SHP77 treated with DMSO at 0.1 percent for 48 hours (cell line): ENCODE results near the gene FOXB2.
"Not testable (repeated sequence)": the region's sequence is repeated elsewhere in the genome, so short reads cannot be mapped to it uniquely, and the experiment has no call there.

ENCODE experiments used
- DNase-seq: peaks from one replicate; lab custom pipeline; 2025; lab: John Stamatoyannopoulos, UW

The FOXB2 gene

DNA sequence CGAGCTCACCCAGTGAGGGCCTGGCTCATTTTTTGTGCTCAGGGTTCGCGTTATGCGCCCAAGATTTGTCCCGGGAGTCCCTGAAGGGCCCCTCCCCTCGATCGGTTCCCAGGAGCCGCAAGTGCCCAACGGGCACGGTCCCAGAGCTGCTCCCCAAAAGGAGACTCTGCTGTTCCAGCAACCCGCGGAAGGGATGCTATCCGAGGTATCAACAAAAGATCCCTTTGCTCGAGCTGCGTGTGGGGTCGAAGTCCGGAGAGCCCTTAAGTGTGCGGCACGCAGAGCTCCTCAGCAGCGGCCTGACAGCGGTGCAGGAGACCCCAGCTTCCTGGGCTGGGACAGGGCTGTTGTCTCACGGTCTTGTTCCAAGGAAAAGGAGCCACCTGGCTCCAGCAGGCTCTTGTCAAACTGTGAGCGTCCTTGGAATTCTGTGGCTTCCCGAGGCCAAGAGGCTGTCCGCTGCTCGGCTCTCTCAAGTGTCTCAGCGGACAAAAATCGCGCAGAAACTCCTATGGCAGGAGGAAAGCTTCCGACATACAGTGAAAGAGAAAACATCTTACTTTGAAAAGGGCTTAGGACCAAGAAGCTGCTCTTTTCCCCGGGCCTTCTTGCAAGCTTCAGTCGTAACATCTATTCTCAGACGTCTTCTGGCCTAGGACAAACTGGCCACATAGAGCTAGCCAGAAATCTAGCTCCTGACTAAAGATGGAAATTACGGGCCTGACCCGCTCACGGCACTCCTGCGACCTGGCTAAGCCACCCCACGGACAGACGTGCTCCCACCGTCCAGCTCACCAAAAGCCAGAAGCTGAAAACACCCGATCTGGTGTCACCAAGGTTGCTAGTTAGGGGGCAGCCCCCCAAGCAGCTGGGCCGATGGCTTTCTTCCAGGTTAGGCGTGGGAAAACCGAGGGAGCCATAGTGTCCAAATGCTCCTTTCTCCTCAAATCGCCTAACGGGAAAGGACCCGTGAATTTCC lies 2.6 kb upstream of the FOXB2 start:
- no peak for DNase-seq

DNA sequence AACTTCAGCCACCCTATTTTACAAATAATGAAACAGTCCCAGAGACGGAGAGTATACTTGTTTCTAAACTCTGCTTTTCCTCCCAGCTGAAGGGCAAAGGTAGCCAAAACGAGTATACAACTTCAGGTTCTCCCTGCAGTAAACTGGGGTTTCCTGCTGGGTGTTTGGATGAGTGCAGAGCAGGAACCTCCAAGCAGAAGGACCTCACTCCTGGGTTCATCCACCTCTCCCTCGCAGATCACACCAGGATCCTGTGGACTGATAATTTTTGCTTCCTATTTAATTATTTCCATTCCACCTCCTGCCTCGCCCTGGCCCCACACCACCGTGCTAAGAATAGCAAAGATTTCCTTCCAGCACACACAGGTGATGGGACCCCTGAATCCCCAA lies 2.0 kb upstream of the FOXB2 start:
- no peak for DNase-seq

DNA sequence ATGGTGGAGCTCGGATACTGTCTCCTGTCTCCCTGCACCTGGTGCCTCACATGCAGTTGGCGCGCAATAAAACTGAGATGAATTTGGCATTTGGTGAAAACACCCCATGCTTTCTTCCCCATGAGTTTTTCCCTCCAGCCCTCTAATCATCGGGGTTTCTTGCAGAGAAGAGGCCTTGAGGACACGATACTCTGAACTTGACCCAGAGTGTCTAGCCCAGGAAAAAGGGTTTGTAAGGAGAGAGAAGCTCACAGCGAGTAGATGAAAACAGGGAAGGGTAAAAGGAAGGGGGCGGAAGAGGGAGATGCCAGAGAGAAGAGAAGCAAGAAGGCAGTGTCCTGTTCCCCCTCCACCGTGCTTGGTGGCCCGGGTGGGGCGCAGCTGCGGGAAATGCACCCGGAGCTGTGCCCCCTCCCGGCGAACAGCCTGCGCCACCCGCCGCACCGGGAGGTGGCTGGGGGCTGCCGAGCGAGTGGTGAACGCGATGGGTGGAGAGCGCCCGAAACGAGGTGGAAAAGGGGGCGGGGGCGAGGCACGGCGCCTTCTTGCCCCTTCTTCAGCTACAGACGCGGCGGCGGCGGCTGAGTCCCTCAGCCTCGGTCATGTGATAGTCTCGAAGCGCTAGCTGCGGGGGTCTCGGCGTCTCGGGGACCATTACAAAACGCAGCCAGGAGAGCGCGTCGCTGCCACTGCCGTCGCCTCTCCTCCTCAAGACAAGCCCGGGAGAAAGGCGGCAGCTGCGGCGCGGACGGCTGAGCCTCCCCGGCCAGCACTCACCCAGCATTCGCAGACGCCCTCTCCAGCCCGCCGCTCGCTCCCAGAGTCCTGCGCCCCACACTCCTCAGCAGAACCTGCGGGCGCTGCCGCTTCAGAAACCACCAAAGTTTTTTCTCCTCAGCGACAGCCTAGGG lies 1.1 kb upstream of the FOXB2 start:
- no peak for DNase-seq

DNA sequence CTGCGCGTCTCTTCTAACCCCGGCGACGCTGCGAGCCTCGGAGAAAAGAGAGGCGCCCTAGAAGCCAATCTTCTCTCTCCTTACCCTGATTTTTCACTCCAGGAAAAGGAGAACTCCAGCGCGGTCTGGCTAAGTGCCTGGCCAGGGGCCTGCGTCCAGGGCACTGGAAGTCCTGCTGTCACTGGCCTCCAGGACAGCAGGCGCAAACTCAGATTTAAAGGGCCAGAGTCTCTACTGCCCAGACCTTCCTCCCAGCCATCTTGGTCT lies 553 bp upstream of the FOXB2 start:
- no peak for DNase-seq

DNA sequence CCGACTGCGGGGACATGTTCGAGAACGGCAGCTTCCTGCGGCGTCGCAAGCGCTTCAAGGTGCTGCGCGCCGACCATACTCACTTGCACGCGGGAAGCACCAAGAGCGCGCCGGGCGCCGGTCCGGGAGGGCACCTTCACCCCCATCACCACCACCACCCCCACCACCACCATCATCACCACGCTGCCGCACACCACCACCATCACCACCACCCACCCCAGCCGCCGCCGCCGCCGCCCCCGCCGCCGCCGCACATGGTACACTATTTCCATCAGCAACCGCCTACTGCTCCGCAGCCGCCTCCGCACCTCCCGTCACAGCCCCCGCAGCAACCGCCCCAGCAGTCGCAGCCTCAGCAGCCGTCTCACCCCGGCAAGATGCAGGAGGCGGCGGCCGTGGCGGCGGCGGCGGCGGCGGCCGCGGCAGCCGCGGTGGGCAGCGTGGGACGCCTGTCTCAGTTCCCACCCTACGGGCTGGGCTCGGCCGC lies 514 bp downstream of the FOXB2 start:
- DNase-seq = no peak

DNA sequence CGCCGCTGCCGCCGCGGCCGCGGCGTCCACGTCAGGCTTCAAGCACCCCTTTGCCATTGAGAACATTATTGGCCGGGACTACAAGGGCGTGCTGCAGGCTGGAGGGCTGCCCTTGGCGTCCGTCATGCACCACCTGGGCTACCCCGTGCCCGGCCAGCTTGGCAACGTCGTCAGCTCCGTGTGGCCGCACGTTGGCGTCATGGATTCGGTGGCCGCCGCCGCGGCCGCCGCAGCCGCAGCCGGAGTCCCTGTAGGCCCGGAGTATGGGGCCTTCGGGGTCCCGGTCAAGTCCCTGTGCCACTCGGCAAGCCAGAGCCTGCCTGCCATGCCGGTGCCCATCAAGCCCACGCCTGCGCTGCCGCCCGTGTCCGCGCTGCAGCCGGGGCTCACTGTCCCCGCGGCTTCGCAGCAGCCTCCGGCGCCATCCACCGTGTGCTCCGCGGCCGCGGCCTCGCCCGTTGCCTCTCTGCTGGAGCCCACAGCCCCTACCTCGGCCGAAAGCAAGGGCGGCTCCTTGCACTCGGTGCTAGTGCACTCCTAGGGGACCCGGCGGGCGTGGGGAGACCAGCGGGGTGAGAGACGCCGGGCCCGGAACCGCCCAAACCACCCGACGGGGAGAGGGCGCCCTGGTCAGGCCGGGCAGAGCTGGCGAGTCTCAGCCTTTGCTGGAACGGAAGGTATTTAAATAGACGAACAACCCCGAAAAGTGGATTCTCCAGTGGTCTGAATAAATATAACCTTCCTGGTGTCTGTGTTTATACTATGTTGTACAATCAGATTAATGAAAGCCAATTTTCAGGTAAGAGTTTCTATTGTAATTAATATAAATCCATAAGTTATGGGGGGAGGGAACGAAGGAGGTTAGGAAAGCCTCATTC lies 1.2 kb downstream of the FOXB2 start:
- DNase-seq = no peak

DNA sequence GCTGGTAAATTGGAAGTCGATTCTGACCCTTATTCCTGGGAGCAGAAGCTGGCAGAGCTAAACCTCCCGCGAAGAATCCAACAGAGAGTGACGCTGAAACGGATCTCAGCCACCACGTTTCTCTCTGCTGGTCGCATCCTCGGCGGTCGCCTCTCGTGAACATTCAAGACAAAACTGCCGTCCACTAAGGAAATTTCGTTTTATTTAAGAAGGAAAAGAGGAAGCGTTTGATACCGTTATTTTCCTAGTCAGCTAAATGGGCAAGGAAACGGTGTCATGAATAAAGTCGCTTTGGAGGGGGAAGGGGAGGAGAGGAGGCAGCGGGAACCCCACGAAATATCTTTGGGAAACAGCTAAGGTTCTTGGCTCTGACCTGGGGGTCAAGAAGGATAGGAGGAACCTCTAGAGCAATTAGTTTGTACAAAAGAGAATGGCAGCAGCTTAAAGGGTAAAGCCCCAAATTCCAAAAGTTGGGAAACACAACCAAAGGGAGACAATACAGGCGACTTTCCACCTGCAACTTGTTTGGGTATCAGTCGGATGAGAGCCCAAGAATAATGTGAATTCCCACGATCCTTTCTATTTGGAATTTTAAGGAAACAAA lies 1.9 kb downstream of the FOXB2 start:
- DNase-seq = no peak

DNA sequence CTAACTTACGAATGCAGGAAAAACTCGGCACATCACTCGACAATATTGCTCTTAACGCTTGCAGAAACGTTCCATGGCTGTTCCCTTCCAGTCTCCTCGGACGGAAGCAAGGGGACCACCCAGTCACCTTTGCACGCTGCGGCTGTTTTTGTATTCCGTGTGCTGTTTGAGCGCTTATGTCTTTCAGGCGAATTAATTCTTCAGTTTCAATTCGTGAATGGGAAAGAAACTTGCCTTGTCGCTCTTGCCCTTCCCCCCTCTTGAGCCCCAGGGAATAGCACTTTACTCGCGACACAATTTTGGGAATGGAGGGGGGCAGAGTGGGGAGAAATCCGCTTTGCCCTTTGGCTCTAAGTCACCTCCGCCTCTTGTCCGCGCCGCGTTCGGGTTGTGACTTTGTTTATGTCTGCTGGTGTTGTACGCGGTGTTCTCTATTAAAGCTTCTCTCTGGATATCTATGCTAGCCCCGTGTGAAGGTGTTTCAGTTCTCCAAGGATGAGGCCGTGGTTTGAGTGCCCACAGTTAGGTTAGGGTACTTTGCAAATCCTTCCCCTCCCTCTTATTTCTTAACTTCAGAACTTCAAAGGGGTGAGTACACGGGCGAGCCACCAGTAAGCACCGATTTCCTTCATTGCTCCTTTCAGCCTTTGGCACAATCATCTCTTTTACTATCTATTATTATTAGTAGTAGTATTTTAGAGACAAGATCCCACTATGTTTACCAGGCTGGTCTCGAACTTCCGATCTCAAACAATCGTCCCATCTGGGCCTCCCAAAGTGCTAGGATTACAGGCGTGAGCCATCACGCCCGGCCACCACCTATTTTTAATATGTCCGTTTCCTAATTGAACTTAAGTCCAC lies 2.7 kb downstream of the FOXB2 start:
- no peak for DNase-seq

DNA sequence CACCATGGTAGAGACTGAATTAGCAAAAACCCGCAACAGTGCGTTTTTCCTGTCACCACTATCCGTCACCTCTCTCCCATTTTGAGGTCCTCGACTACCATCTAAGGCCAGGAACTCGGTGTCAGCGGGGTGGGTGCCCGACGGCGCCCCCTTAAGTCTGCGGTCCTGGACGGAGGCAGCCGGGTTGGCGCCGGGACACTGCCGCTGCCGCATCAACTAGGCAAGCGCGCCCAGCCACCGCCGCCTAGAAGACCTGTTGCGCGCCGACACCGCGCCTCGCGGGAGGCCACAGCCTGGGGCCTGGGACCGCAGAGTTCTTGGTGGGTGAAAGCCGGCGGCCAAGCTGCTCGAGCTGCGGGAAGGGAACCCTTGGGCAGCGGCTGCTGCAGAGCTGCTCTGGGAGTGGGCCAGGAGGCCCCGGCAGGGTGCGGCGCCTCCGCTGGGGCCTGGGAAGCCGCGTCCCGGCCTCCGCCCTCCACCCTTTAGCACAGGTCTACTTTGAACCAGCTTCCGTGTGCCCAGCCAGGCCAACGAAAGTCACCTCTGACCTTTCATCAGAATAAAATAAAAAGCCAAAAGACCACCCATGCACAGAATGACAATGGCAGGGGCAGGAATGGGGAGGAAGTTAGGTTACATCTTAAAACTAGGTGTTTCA lies 3.5 kb downstream of the FOXB2 start:
- no peak for DNase-seq

DNA sequence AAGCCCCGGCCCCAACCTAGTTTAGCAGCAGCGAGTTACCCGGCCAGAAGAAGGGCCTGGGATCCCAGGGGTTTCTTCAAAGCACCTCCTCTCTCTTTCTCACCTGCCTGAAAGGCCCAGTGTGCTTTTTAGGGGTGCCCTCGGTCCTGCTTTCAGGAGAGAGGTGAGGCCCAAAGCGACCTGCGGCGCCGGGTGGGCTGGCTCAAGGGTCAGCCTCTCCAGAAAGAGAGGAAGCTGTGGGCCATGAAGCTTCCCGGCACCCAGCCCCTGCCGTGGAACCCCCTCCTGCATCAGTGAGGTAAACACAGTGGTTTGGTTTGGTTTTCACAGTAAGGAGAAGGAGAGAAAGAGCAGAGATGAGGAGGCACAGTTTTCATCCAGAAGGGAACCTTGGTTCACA lies 4.3 kb downstream of the FOXB2 start:
- DNase-seq = no peak

DNA sequence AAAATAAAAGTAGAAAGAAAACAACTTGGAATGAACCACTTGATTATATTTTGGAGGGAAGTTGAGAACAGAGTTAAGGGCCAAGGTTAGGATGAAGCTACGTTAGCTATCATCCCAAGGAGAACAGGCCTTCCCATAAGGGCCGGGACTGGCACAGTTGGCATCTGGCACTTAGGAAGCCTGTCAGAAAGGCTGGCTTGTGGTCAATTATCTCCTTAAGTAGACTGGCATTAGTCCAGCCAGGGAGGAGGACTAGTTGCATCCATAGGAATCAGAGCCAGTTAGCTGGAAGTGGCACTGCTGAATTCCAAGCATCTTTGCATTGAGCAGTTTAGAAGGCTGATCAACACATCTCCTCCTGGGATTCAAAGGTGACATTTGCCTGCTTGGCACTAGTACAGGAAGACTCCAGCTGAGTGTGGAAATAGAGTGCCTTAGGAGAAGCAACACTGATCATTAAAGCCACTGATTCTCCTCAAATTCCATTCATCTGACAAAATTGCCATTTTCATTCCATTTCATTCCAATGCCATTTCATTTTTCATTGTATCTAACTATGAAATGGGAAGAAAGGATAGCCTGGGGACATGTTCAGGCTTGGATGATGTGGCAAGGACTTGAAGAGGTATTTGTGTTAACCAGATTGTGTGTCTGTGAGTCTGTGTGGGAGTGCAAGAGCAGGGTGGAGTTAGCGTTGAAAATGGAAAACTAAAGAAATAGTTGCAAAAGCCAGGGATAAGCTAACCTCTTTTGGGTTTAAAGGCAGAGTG lies 5.5 kb downstream of the FOXB2 start:
- DNase-seq = no peak

DNA sequence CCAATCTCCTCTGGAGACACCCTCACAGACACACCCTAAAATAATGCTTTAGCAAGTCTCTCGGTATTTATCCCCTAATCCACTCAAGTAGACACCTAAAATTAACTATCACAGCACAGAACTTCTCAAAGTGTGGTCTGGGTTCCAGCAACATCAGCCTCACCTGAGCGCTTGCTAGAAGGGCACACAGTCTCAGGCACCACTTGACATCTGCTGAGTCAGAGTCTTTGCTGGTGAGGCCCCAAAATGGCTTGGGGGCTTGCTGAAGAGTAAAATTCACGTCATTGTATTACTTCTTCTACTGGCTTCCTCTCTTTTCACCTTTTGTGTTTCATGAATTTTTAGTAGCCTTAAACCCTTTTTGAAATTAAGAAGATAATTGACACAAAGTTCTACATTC lies 9.0 kb downstream of the FOXB2 start:
- no peak for DNase-seq

DNA sequence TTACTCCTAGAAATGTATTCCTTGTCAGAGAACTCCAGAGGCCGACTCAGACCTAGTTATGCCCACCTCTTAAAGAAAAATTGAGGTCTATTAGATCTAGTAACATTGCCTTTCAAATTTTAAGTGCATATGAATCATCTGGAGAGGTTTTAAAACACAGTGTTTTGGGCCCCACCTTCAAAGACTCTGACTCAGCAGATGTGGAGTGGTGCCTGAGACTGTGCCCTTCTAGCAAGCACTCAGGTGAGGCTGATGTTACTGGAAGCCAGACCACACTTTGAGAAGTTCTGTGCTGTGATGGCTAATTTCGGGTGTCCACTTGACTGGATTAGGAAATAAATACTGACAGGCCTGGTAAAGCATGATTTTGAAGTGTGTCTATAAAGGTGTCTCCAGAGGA lies 10.6 kb downstream of the FOXB2 start:
- no peak for DNase-seq

DNA sequence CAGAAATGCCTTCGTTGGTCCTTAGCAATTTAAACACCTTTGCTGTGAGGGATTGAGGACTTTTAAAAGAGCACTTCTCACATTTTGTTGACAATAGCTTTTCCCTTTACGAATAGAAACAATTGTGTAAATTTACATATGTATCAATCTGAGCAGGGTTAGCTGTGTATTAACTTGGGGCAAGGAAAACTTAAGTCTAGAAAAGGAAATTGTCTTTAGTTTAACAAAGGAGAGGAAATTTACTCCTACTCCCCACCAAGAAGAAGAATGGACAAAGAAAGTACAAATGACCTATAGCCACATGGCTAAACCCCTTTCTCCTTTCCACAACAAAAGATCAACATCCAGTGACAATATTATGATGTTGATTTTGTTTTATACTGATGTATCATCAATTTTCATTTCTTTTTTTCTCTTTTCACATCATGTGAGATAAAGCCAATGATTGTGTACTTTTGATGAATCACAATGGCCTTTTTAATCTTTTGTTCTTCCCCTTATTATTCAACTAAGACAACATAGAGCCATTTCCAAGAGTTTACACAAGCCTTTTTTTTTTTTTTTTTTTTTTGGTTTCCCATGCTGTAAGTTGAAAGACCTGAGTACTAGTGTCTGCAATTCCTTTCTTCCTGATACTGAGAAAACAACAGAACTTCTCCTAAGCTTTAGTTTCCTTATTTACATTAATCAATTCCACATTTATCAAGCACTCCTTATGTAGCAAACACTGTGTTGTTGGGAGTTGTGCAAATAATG lies 19.0 kb downstream of the FOXB2 start:
- DNase-seq = no peak

DNA sequence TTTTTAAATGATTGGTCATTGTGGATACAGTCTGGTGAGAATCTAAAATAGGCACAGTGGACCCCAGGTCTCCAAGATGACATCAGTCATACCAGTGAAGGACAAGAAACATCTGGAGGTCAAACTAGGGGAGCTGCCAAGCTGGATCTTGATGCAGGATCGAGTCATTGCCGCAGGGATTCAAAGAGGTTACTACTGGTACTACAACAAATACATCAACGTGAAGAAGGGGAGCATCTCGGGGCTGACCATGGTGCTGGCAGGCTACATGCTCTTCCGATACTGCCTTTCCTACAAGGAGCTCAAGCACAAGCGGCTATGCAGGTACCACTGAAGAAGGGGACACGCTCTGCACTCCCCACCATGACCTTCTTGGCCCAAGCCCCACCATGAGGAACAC lies 20.9 kb downstream of the FOXB2 start:
- no peak for DNase-seq

DNA sequence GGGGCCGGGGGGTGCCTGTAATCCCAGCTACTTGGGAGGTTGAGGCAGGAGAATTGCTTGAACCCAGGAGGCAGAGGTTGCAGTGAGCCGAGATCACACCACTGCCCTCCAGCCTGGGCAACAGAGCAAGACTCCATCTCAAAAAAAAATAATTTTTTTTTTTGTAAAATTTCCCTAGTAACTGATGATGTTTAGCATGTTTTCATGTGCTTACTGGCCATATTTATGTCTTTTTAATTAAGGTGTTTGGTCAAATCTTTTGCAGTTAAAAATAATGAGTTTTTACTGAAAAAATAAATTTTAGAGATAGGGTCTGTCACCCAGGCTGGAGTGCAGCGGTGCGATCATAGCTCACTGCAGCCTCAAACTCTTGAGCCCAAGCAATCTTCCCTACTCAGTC lies 24.3 kb downstream of the FOXB2 start:
- DNase-seq = not testable (repeated sequence)

DNA sequence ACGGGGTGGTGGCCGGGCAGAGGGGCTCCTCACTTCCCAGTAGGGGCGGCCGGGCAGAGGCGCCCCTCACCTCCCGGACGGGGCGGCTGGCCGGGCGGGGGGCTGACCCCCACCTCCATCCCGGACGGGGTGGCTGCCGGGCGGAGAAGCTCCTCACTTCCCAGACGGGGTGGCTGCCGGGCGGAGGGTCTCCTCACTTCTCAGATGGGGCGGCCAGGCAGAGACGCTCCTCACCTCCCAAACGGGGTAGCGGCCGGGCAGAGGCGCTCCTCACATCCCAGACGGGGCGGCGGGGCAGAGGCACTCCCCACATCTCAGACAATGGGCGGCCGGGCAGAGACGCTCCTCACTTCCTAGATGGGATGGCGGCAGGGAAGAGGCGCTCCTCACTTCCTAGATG lies 41.2 kb downstream of the FOXB2 start:
- DNase-seq = not testable (repeated sequence)

DNA sequence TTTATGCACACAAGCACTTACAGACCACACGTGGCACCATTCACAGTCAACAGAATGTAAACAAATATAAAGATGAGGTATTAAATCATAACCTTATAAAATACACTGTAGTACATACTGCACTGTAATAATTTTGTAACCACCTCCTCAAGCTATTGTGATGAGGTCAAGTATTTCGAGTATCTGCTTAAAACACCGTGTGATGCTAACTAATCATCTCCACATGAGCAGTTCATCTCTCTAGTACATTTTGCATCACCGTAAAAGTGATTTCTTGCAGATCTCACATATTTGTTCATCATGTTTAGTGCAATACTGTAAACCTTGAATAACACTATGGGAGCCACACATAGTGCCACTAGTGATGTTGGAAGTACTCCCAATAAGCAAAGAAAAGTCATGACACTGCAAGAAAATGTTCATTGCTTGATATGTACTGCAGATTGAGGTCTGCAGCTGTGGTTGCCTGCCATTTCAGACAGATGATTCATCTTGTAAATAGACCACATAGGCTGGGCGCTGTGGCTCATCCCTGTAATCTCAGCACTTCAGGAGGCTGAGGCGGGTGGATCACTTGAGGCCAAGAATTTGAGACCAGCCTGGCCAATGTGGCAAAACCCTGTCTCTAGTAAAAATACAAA lies 44.3 kb downstream of the FOXB2 start:
- DNase-seq = no peak
